Osteocyte (in vitro differentiated cells): ENCODE results near the gene KCNH8. TPM values are rescaled to one million over a fixed set of nuclear protein-coding genes. Genes with fewer than 3 reads are reported as not detected.

Experiments
- DNase-seq: peaks from one replicate; pipeline ENCODE4 v3.0.0; 2021; ENCODE audit warnings: mixed read lengths; ENCODE audit not compliant: unreplicated experiment; ENCODE audit errors: extremely low spot score
- H3K27ac Mint-ChIP-seq: one replicate; pipeline ENCODE4 v1.8.0; 2021; ENCODE audit warnings: mild to moderate bottlenecking, mixed read lengths; ENCODE audit not compliant: unreplicated experiment
- H3K27me3 Mint-ChIP-seq: one replicate; pipeline ENCODE4 v1.8.0; 2021; ENCODE audit warnings: mixed read lengths; ENCODE audit not compliant: unreplicated experiment
- H3K36me3 Mint-ChIP-seq: one replicate; pipeline ENCODE4 v1.8.0; 2021; ENCODE audit warnings: mixed read lengths; ENCODE audit not compliant: unreplicated experiment
- H3K4me1 Mint-ChIP-seq: one replicate; pipeline ENCODE4 v1.8.0; 2021; ENCODE audit warnings: mixed read lengths; ENCODE audit not compliant: unreplicated experiment
- H3K4me3 Mint-ChIP-seq: one replicate; pipeline ENCODE4 v1.8.0; 2021; ENCODE audit warnings: mild to moderate bottlenecking, moderate library complexity, mixed read lengths; ENCODE audit not compliant: unreplicated experiment
- H3K9me3 Mint-ChIP-seq: one replicate; pipeline ENCODE4 v1.8.0; 2021; ENCODE audit warnings: mixed read lengths; ENCODE audit not compliant: unreplicated experiment
- CTCF ChIP-seq: fragments of 200-600 bp; sonication (generic); IDR thresholded peaks from 2 replicates; pipeline ENCODE4 v1.5.0; 2021; ENCODE audit warnings: antibody characterized with exemption, mild to moderate bottlenecking, moderate library complexity
- total RNA-seq: library from RNA; stranded (reverse); gene quantifications from 2 replicates; pipeline ENCODE4 v1.2.1, GENCODE V29; 2021

Gene KCNH8
- total RNA-seq, 1 donor from 2014 or later = not detected

- DNase-seq = no peak
- Mint-ChIP-seq H3K27ac (no peak overlapping the region), H3K36me3 (no peaks in the 10 kb centered on the region), H3K4me3 (no peak overlapping the region), H3K9me3 (no peaks in the 10 kb centered on the region), H3K27me3 (peaks cover 2% of the 10 kb centered on the region), H3K4me1 (no peaks in the 10 kb centered on the region)
- TF ChIP-seq CTCF = no peak
These were observed 23.5 kb downstream of the KCNH8 start for GRCh38 chr3:19171794-19172193.

- Mint-ChIP-seq H3K27ac (no peak overlapping the region), H3K4me3 (no peak overlapping the region)
- no peak for DNase-seq
These were observed 25.6 kb downstream of the KCNH8 start for GRCh38 chr3:19173945-19174344.

GRCh38 chr3:19183584-19183983 is 35.3 kb downstream of the KCNH8 start:
- Mint-ChIP-seq H3K27me3 (no peaks in the 10 kb centered on the region), H3K4me1 (no peaks in the 10 kb centered on the region), H3K9me3 (no peaks in the 10 kb centered on the region), H3K27ac (no peak overlapping the region), H3K36me3 (no peaks in the 10 kb centered on the region), H3K4me3 (no peak overlapping the region)
- DNase-seq = no peak
- TF ChIP-seq CTCF = no peak

More at GRCh38 chr3:19173945-19174344, 25.6 kb downstream of the KCNH8 start:
- TF ChIP-seq CTCF = no peak
- H3K36me3 Mint-ChIP-seq = no peaks in the 10 kb centered on the region
- no peaks in the 10 kb centered on the region for H3K9me3 Mint-ChIP-seq
- peaks cover 2% of the 10 kb centered on the region for H3K27me3 Mint-ChIP-seq
- H3K4me1 Mint-ChIP-seq = no peaks in the 10 kb centered on the region

GRCh38 chr3:19190126-19190525 is 41.8 kb downstream of the KCNH8 start:
- Mint-ChIP-seq H3K27me3 (no peaks in the 10 kb centered on the region), H3K27ac (no peak overlapping the region), H3K4me3 (no peak overlapping the region), H3K36me3 (no peaks in the 10 kb centered on the region), H3K9me3 (no peaks in the 10 kb centered on the region), H3K4me1 (no peaks in the 10 kb centered on the region)
- no peak for TF ChIP-seq CTCF
- DNase-seq = no peak

- DNase-seq = no peak
- no peak overlapping the region for H3K4me3 Mint-ChIP-seq
- H3K4me1 Mint-ChIP-seq = no peaks in the 10 kb centered on the region
- no peaks in the 10 kb centered on the region for H3K27me3 Mint-ChIP-seq
- H3K9me3 Mint-ChIP-seq = no peaks in the 10 kb centered on the region
- TF ChIP-seq CTCF = no peak
- H3K36me3 Mint-ChIP-seq = no peaks in the 10 kb centered on the region
- no peak overlapping the region for H3K27ac Mint-ChIP-seq
These were observed 42.3 kb downstream of the KCNH8 start for GRCh38 chr3:19190602-19191001.
